ENCODE results near the gene WDR26.

- TF ChIP-seq RARB (CRISPR knock-in tag; IDR thresholded peaks at IDR 0.05) (no peak), ESRRG (CRISPR knock-in tag; IDR thresholded peaks at IDR 0.05) (no peak), CREB5 (CRISPR knock-in tag; IDR thresholded peaks at IDR 0.05; ENCODE audit: low read depth) (no peak)
Measured at GRCh38 chr1:224433041-224433691, 1.4 kb downstream of the WDR26 start.

Measured in SK-N-SH treated with all-trans-retinoic acid at 6 μM for 48 hours (cell line).